ENCODE measurements around the gene IER3.

IER3 gene

DNA sequence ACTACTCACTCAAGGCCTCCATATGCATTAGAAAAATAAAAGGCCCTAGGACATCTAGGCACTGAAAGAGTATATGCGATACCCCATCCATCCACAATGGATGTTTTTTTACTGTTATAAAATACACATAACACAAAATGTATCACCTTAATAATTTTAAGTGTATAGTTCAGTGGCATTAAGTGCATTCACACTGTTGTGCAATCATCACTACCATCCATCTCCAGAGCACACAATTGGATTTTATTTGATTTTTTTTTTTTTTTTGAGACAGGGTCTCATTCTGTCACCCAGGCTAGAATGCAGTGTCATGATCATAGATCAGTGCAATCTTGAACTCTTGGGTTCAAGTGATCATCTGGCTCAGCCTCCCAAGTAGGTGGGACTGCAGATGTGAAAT is 30.1 kb downstream of the IER3 start:
- peaks cover 12% of the 10 kb centered on the region for H3K36me3 ChIP-seq (ENCODE audit: control insufficient read depth, insufficient read depth, low read length)
- H3K4me3 ChIP-seq (ENCODE audit: low read length) = no peak overlapping the region
- H3K4me1 ChIP-seq (ENCODE audit: control insufficient read depth, insufficient read depth, low read length) = peaks cover 6% of the 10 kb centered on the region
- no peak overlapping the region for H3K27ac ChIP-seq (ENCODE audit: low read depth, low read length)
- H3K27me3 ChIP-seq (ENCODE audit: control insufficient read depth, insufficient read depth, low read length) = no peaks in the 10 kb centered on the region
- no peak overlapping the region for H3K9ac ChIP-seq (ENCODE audit: low read length)

DNA sequence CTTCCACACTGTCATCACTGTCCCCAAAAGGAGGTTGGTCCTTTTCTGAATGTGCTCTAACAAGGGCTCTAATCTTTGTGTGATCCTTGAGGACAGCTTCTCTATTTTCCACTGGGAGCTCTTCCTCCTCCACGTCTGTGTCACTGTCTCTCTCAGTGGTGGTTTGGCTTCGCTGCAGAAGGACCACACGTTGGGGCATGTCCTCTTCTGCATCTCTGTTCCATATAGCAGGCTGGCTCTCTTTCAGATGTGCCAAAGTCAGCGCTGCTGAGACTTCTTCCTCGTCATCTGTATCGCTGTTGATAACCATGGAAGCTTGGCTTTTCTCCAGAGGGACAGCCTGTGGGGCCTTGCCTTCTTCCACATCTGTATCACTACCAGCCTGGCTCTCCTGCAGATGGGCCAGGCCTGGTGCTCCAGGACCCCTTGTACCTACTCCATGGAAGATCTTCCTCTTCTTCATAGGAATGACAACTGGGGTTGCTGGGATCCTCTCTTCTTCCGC is 31.9 kb downstream of the IER3 start:
- Histone ChIP-seq H3K36me3 (ENCODE audit: control insufficient read depth, insufficient read depth, low read length) (peaks cover 19% of the 10 kb centered on the region), H3K4me1 (ENCODE audit: control insufficient read depth, insufficient read depth, low read length) (peaks cover 6% of the 10 kb centered on the region), H3K9ac (ENCODE audit: low read length) (no peak overlapping the region), H3K27me3 (ENCODE audit: control insufficient read depth, insufficient read depth, low read length) (no peaks in the 10 kb centered on the region), H3K27ac (ENCODE audit: low read depth, low read length) (no peak overlapping the region), H3K4me3 (ENCODE audit: low read length) (no peak overlapping the region)

DNA sequence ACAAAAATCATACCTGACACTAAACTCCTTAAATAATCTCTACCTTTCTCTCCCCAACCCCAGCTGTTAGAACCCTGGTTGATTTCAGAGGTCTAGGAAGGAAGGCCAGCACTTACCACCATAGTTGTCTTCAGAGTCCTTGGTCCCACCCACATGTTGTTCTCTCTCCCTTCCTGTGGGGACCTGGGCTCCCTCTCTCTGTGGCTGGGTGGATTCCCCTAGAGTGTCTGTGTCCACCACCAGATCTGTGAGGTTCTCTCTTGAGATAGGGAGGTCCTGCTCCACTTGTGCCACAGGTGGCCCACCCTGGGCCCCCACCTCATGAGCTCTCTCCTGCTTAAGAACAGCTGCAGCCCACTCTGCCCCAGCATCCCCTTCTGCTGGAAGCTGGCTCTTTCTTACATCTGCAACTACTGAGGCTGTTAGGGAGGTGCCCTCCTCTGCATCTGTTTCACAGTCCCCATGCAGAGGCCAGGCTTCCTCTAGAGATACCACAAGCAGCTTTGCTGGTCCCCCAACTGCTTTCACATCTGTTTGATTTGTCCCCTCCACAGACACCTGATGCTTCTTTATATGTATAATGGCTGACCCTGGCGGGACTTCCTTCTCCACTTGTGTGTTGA is 32.5 kb downstream of the IER3 start:
- H3K9ac ChIP-seq (ENCODE audit: low read length) = no peak overlapping the region
- no peak overlapping the region for H3K27ac ChIP-seq (ENCODE audit: low read depth, low read length)
- H3K4me3 ChIP-seq (ENCODE audit: low read length) = no peak overlapping the region
- peaks cover 6% of the 10 kb centered on the region for H3K4me1 ChIP-seq (ENCODE audit: control insufficient read depth, insufficient read depth, low read length)
- no peaks in the 10 kb centered on the region for H3K27me3 ChIP-seq (ENCODE audit: control insufficient read depth, insufficient read depth, low read length)
- peaks cover 19% of the 10 kb centered on the region for H3K36me3 ChIP-seq (ENCODE audit: control insufficient read depth, insufficient read depth, low read length)

DNA sequence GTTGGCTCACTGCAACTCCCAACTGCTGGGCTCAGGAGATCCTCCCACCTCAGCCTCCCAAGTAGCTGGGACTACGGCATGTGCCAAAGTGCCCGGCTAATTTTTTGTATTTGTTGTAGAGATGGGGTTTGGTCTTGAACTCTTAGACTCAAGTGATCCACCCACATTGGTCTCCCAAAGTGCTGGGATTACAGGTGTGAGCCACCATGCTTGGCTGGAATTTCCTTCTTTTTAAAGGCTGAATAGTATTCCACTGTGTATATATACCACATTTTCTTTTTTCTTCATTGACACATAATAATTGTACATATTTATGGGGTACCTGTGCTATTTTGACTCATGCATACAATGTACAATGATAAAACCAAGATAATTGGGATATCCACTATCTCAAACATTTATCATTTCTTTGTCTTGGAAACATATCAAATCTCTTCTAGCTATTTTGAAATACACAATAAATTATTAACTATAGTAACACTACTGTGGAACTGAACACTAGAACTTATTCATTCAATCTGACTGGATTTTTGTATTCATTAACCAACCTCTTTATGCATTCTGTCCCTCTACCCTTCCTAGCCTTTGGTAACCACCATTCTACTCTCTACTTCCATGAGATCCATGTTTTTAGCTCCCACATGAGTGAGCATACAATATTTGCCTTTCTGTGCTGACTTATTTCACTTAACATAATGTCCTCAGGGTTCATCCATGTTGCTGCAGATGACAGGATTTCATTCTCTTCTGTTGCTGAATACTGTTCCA is 35.1 kb downstream of the IER3 start:
- Histone ChIP-seq H3K36me3 (ENCODE audit: control insufficient read depth, insufficient read depth, low read length) (peaks cover 19% of the 10 kb centered on the region), H3K9ac (ENCODE audit: low read length) (no peak overlapping the region), H3K27me3 (ENCODE audit: control insufficient read depth, insufficient read depth, low read length) (no peaks in the 10 kb centered on the region), H3K27ac (ENCODE audit: low read depth, low read length) (no peak overlapping the region), H3K4me1 (ENCODE audit: control insufficient read depth, insufficient read depth, low read length) (no peaks in the 10 kb centered on the region), H3K4me3 (ENCODE audit: low read length) (no peak overlapping the region)

DNA sequence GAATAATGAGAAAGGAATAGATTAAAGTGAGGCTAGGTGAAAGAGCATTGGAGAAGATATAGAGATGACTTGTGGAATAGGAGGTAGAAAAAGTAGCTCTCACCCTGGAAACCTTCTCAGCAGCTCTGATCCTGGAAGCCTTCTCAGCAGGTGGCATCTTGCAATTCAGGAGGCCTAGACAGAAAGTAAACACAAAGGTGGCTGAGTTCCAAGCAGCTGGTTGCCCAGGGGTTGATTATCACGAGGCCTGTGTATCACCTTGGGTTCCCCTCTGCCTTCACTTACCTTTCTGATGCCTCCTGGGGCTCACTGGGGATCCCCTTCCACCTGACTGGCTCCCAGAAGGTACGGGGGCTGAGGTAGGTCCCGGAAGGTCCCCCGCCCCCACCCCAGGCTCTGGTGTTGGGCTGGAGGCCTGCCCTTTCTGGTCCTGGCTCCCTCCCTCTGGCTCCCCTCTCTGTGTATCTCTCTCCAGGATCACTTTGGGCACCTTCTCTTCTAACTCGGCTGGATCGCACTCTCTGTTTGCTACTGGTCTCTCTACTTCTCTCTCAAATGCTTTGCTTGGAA is 37.0 kb downstream of the IER3 start:
- peaks cover 20% of the 10 kb centered on the region for H3K36me3 ChIP-seq (ENCODE audit: control insufficient read depth, insufficient read depth, low read length)
- H3K27ac ChIP-seq (ENCODE audit: low read depth, low read length) = no peak overlapping the region
- H3K4me3 ChIP-seq (ENCODE audit: low read length) = no peak overlapping the region
- H3K4me1 ChIP-seq (ENCODE audit: control insufficient read depth, insufficient read depth, low read length) = no peaks in the 10 kb centered on the region
- no peak overlapping the region for H3K9ac ChIP-seq (ENCODE audit: low read length)
- H3K27me3 ChIP-seq (ENCODE audit: control insufficient read depth, insufficient read depth, low read length) = no peaks in the 10 kb centered on the region

DNA sequence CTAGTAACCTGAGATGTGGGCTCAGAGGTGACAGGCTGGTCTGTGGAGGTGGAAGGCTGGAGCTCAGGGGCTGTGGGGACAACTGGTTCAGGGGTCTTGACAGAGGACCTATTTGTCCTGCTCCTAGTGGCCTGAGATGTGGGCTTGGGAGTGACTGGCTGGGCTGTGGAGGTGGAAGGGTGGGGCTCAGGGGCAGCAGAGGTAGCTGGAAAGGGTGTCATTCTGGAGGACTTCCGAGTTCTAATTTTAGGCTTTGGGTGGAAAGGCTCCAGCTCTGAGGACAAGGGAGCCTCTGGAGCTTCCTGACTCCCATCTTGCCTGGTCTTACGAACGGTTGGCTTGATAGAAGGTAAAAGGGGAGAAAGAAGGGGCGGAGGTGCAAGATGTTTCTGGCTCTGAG is 38.7 kb downstream of the IER3 start:
- no peak overlapping the region for H3K27ac ChIP-seq (ENCODE audit: low read depth, low read length)

DNA sequence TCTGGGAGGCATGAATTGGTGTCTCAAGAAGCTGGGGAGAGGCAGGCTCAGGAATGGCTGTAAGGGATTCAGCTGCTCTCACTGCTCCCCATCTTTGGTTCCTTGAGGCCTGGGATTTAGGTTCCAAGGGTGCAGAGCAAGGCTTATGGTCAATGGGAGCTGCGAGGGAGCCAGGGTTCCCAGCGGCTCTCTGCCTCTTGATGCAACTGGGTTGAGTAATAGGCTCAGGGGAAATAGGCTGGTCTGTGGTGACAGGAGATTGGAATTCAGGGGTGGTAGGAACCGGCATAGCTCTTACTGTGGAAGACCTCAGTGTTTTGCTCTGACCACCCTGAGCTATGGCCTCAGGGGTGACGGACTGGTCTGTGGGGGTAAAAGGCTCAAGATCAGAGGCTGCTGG is 40.5 kb downstream of the IER3 start:
- no peak overlapping the region for H3K27ac ChIP-seq (ENCODE audit: low read depth, low read length)
- H3K4me1 ChIP-seq (ENCODE audit: control insufficient read depth, insufficient read depth, low read length) = no peaks in the 10 kb centered on the region
- no peak overlapping the region for H3K4me3 ChIP-seq (ENCODE audit: low read length)
- H3K9ac ChIP-seq (ENCODE audit: low read length) = no peak overlapping the region
- H3K27me3 ChIP-seq (ENCODE audit: control insufficient read depth, insufficient read depth, low read length) = no peaks in the 10 kb centered on the region
- H3K36me3 ChIP-seq (ENCODE audit: control insufficient read depth, insufficient read depth, low read length) = peaks cover 11% of the 10 kb centered on the region

More for the DNA sequence above, 38.7 kb downstream of the IER3 start:
- Histone ChIP-seq H3K36me3 (ENCODE audit: control insufficient read depth, insufficient read depth, low read length) (peaks cover 11% of the 10 kb centered on the region), H3K27me3 (ENCODE audit: control insufficient read depth, insufficient read depth, low read length) (no peaks in the 10 kb centered on the region), H3K9ac (ENCODE audit: low read length) (no peak overlapping the region), H3K4me1 (ENCODE audit: control insufficient read depth, insufficient read depth, low read length) (no peaks in the 10 kb centered on the region), H3K4me3 (ENCODE audit: low read length) (no peak overlapping the region)

DNA sequence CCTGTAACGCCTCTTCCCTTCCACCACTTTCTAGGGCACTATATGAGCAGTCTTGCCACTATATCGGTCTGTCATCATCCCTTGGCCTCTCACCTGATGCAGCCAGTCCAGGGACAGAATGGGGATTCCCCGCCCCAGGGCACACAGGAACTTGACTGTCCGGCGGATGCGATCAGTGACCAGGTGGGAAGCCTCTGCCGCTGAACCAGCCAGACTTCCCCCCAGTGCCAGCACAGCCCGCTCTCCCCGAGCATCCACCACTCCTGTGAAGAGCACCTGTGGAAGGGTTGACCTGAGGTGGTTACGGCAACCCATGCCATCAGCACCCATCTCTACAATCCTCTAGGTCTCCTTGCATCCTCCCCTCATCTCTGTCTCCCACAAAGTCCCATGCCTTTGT is 41.3 kb downstream of the IER3 start:
- no peak overlapping the region for H3K4me3 ChIP-seq (ENCODE audit: low read length)
- H3K27me3 ChIP-seq (ENCODE audit: control insufficient read depth, insufficient read depth, low read length) = no peaks in the 10 kb centered on the region
- H3K9ac ChIP-seq (ENCODE audit: low read length) = no peak overlapping the region
- peaks cover 8% of the 10 kb centered on the region for H3K36me3 ChIP-seq (ENCODE audit: control insufficient read depth, insufficient read depth, low read length)
- no peaks in the 10 kb centered on the region for H3K4me1 ChIP-seq (ENCODE audit: control insufficient read depth, insufficient read depth, low read length)
- no peak overlapping the region for H3K27ac ChIP-seq (ENCODE audit: low read depth, low read length)

DNA sequence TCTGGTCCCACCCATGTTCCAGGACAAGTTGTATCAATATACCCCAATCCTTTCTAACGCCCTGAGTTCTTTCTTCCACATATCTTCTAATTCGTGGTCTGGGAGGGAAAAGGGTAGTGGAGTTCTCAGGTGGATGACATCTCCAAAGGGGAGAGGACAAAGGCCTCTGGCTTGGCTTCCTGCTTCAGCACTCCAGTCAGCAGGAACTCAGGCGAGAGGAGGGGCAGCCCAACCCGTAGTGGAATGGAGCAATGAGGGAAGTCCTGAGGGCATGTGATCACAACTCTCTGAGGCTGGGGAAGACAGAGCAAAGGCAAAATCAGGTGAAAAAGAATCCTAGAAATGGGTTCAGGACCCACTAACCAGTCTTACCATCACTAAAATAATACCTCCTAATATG is 44.0 kb downstream of the IER3 start:
- Histone ChIP-seq H3K4me3 (ENCODE audit: low read length) (no peak overlapping the region), H3K4me1 (ENCODE audit: control insufficient read depth, insufficient read depth, low read length) (no peaks in the 10 kb centered on the region), H3K9ac (ENCODE audit: low read length) (no peak overlapping the region), H3K27me3 (ENCODE audit: control insufficient read depth, insufficient read depth, low read length) (no peaks in the 10 kb centered on the region), H3K36me3 (ENCODE audit: control insufficient read depth, insufficient read depth, low read length) (peaks cover 5% of the 10 kb centered on the region), H3K27ac (ENCODE audit: low read depth, low read length) (no peak overlapping the region)

DNA sequence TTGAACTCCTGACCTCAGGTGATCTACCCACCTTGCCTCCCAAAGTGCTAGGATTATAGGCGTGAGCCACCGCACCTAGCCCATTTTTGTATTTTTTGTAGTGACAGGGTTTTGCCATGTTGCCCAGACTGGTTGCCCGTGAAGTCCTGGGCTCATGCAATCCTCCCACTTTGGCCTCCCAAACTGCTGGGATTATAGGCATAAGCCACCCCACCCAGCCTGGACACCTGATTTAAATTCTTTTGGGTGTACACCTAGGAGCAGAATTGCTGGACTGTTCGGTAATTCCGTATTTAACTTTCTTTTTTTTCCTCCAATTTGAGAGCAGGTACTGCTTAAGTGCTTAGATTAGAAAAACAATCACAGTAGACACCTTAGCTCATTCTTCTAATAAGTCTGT is 47.9 kb downstream of the IER3 start:
- no peak overlapping the region for H3K4me3 ChIP-seq (ENCODE audit: low read length)
- H3K27me3 ChIP-seq (ENCODE audit: control insufficient read depth, insufficient read depth, low read length) = no peaks in the 10 kb centered on the region
- no peaks in the 10 kb centered on the region for H3K36me3 ChIP-seq (ENCODE audit: control insufficient read depth, insufficient read depth, low read length)
- H3K9ac ChIP-seq (ENCODE audit: low read length) = no peak overlapping the region
- H3K27ac ChIP-seq (ENCODE audit: low read depth, low read length) = no peak overlapping the region
- peaks cover 2% of the 10 kb centered on the region for H3K4me1 ChIP-seq (ENCODE audit: control insufficient read depth, insufficient read depth, low read length)

All from rectal smooth muscle tissue (tissue), 1 donor.